Epithelial cell of esophagus (primary cell): Measurements from ENCODE around the gene ANKZF1.
"Not testable (repeated sequence)": the region's sequence is repeated elsewhere in the genome, so short reads cannot be mapped to it uniquely, and the experiment has no call there.

Experiments used
- DNase-seq: peaks from one replicate; pipeline ENCODE4 v3.0.0; 2010; ENCODE audit warnings: low read depth
- H3K4me3 ChIP-seq: 2 replicates; pipeline ENCODE4 v1.5.1; 2011; ENCODE audit warnings: mild to moderate bottlenecking, low read length, control low read depth
- TF ChIP-seq, protein P1 (sequence below): IDR thresholded peaks from 2 replicates; pipeline ENCODE4 v1.5.1; 2011; ENCODE audit warnings: low read depth, mild to moderate bottlenecking, low read length, control low read depth, inconsistent platforms; ENCODE audit not compliant: insufficient read depth; ENCODE audit errors: missing control alignments

Gene ANKZF1

DNA sequence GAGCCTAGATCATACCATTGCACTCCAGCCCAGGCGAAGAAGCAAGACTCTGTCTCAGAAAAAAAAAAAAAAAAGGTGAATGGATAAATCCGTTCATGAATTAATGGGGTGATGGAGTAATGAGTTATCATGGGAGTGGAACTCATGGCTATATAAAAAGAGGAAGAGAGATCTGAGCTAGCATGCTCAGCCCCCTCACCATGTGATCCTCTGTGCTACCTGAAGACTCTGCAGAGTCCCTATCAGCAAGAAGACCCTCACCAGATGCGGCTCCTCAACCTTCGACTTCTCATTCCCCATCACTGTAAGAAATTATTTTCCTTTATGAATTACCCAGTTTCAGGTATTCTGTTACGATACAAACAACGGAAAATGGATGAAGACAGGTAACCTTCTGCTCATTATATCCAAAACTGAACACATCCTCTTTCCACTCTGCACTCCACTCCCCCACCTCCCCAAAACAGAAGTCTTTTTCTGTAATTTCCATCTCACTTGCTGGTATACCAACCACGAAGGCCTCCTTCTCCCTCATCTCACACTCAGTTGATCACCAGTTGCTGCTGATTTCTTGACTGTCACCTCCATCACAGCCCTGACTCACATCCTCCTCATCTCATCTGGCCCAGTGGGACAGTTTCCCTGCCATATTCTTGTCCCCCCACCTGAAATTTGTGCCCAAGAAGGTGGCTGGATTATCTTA is 42.7 kb upstream of the ANKZF1 start:
- no peak overlapping the region for H3K4me3 ChIP-seq
- no peak for DNase-seq
- TF ChIP-seq, protein P1, sequence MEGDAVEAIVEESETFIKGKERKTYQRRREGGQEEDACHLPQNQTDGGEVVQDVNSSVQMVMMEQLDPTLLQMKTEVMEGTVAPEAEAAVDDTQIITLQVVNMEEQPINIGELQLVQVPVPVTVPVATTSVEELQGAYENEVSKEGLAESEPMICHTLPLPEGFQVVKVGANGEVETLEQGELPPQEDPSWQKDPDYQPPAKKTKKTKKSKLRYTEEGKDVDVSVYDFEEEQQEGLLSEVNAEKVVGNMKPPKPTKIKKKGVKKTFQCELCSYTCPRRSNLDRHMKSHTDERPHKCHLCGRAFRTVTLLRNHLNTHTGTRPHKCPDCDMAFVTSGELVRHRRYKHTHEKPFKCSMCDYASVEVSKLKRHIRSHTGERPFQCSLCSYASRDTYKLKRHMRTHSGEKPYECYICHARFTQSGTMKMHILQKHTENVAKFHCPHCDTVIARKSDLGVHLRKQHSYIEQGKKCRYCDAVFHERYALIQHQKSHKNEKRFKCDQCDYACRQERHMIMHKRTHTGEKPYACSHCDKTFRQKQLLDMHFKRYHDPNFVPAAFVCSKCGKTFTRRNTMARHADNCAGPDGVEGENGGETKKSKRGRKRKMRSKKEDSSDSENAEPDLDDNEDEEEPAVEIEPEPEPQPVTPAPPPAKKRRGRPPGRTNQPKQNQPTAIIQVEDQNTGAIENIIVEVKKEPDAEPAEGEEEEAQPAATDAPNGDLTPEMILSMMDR: no peak

DNA sequence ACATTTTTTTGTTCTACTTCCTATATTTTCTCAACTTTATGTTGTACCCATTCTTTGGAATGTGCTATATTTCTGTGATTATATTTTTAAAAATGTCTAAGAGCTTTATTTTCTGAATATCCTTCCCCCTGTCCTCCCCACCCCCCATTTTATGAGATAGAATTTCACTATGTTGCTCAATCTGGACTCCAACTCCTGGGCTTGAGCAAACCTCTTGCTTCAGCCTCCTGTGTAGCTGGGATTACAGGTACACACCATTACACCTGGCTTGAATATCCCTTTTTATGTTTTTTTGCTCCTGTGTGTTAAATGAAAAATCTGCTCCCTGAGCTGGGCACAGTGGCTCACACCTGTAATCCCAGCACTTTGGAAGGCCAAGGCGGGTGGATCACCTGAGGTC is 32.2 kb upstream of the ANKZF1 start:
- TF ChIP-seq, protein P1: no peak
- no peak overlapping the region for H3K4me3 ChIP-seq
- DNase-seq: no peak

DNA sequence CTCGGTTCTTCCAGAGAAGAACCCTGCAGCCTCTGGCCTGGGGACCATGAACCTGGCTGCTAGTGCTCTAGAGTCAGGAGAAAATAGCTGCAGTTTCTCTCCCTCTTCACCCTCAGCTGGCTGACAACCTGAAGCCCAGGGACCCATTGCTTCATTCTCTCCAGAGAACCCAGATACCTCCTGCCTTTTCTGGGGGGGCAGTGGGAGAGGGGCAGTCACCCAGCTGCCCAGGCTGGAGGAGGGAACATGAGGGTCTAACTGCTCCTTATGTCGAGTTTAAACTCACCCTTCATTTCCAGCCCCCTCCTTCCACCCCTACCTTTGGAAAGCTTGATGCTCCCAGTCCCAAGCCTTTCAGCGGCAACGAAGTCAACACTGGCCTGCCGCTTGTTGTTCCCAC is 30.6 kb upstream of the ANKZF1 start:
- TF ChIP-seq, protein P1: no peak

DNA sequence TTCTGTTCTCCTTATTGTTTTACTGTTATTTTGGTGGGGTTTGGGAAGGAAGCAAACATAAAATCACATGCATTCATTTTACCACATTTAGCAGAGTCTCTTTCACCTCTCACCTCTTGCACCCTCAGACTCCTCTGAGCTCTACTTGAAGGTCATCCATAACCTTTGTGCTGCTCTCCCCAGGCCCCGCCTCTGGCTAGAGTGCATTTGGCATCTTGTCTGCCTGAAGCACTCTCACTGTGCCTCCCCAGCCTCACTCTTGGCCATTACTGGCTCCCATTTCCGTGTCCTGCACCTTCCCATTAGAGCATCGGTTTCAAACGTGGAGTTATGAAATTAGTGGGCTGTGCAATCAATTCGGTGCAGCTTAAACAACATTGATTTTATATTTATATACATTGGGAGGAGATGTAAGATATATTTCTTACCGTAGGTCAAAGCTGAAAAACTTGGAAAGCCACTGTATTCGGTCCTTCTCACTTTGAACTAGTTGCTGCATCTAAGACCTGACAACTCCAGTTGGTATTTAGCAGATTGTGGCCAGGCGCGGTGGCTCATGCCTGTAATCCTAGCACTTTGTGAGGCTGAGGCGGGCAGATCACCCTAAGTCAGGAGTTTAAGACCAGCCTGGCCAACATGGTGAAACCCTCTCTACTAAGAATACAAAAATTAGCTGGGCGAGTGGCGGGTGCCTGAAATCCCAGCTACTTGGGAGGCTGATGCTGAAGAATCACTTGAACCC is 30.0 kb upstream of the ANKZF1 start:
- no peak overlapping the region for H3K4me3 ChIP-seq
- no peak for DNase-seq
- TF ChIP-seq, protein P1: no peak

More for the DNA sequence above, 30.6 kb upstream of the ANKZF1 start:
- no peak overlapping the region for H3K4me3 ChIP-seq
- no peak for DNase-seq

DNA sequence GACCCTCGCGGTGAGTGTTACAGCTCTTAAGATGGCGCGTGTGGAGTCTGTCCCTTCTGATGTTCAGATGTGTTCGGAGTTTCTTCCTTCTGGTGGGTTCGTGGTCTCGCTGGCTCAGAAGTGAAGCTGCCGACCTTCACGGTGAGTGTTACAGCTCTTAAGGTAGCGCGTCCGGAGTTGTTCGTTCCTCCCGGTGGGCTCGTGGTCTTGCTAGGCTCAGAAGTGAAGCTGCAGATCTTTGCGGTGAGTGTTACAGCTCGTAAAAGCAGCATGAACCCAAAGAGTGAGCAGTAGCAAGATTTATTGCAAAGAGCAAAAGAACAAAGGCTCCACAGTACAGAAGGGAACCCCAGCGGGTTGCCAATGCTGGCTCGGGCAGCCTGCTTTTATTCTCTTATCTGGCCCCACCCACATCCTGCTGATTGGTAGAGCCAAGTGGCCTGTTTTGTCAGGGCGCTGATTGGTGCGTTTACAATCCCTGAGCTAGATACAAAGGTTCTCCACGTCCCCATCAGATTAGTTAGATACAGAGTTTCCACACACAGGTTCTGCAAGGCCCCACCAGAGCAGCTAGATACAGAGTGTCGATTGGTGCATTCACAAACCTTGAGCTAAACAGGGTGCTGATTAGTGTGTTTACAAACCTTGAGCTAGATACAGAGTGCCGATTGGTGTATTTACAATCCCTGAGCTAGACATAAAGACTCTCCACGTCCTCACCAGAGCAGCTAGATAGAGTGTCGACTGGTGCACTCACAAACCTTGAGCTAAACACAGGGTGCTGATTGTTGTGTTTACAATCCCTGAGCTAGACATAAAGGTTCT is 28.9 kb upstream of the ANKZF1 start:
- not testable (repeated sequence) for H3K4me3 ChIP-seq, DNase-seq

DNA sequence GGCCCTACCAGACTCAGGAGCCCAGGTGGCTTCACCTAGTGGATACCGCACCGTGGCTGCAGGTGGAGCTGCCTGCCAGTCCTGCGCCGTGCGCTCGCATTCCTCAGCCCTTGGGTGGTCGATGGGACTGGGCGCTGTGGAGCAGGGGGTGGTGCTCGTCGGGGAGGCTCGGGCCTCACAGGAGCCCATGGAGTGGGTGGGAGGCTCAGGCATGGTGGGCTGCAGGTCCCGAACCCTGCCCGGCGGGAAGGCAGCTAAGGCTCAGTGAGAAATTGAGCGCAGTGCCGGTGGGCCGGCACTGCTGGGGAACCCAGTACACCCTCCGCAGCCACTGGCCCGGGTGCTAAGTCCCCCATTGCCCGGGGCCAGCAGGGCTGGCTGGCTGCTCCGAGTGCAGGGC is 28.3 kb upstream of the ANKZF1 start:
- not testable (repeated sequence) for H3K4me3 ChIP-seq, DNase-seq

DNA sequence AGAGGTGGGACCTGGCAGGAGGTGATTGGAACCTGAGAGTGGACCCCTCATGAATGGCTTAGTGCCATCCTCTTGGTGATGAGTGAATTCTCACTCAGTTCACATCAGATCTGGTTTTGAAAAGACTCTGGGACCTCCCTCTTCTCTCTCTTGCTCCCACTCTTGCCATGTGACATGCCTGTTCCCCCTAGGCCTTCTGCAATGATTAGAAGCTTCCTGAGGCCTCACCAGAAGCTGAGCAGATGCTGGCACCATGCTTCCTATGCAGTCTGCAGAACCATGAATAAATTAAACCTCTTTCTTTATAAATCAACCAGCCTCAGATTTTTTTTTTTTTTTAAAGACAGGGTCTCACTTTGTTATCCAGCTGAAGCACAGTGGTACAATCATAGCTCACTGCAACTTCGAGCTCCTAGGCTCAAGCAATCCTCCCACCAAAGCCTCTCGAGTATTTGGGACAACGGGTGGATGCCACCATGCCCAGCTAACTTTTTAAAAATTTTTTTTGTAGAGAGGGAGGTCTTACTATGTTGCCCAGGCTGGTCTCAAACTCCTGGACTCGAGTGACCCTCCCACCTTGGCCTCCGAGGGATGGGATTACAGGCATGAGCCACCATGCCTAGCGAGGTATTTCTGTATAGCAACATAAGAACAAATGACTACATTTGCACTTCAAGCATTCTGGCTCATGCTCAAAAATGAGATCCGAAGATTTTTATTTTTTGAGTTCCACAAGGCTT is 25.0 kb upstream of the ANKZF1 start:
- H3K4me3 ChIP-seq: no peak overlapping the region
- DNase-seq: no peak
- TF ChIP-seq, protein P1: no peak
